Type B pancreatic cell (in vitro differentiated cells): Measurements from ENCODE around the gene POU6F2. TPM values are rescaled to one million over a fixed set of nuclear protein-coding genes. Genes with fewer than 3 reads are reported as not detected.

Experiments
- DNase-seq: peaks from one replicate; pipeline ENCODE4 v3.0.0; 2021; ENCODE audit warnings: mixed read lengths; ENCODE audit not compliant: unreplicated experiment; ENCODE audit errors: extremely low spot score
- H3K27ac Mint-ChIP-seq: 2 replicates; pipeline ENCODE4 v1.8.0; 2021; ENCODE audit warnings: mild to moderate bottlenecking, mixed read lengths
- H3K27me3 Mint-ChIP-seq: 2 replicates; pipeline ENCODE4 v1.8.0; 2021; ENCODE audit warnings: mixed read lengths
- H3K36me3 Mint-ChIP-seq: 2 replicates; pipeline ENCODE4 v1.8.0; 2021; ENCODE audit warnings: mixed read lengths
- H3K4me1 Mint-ChIP-seq: one replicate; pipeline ENCODE4 v1.8.0; 2021; ENCODE audit warnings: mixed read lengths; ENCODE audit not compliant: unreplicated experiment
- H3K4me3 Mint-ChIP-seq: 2 replicates; pipeline ENCODE4 v1.8.0; 2021; ENCODE audit warnings: mild to moderate bottlenecking, mixed read lengths
- H3K9me3 Mint-ChIP-seq: 2 replicates; pipeline ENCODE4 v1.8.0; 2021; ENCODE audit warnings: mixed read lengths
- CTCF ChIP-seq: fragments of 200-600 bp; sonication (generic); conservative IDR thresholded peaks from 2 replicates; pipeline ENCODE4 v1.5.0; 2021; ENCODE audit warnings: antibody characterized with exemption, mild to moderate bottlenecking
- total RNA-seq: library from RNA; stranded (reverse); gene quantifications from 2 replicates; pipeline ENCODE4 v1.2.1, GENCODE V29; 2021; ENCODE audit warnings: low replicate concordance

POU6F2 gene
- total RNA-seq, 1 donor from 2014 or later: 1.4 TPM

GRCh38 chr7:39333701-39334100, 356.0 kb downstream of the POU6F2 start:
- no peak for DNase-seq
- TF ChIP-seq CTCF: no peak

GRCh38 chr7:39336442-39336841, 358.7 kb downstream of the POU6F2 start:
- no peak for TF ChIP-seq CTCF
- H3K4me1 Mint-ChIP-seq: peaks cover 4% of the 10 kb centered on the region
- H3K36me3 Mint-ChIP-seq: no peaks in the 10 kb centered on the region
- H3K27me3 Mint-ChIP-seq: peaks cover 17% of the 10 kb centered on the region
- no peak overlapping the region for H3K4me3 Mint-ChIP-seq
- no peak overlapping the region for H3K27ac Mint-ChIP-seq
- H3K9me3 Mint-ChIP-seq: no peaks in the 10 kb centered on the region
- DNase-seq: no peak

More at GRCh38 chr7:39333701-39334100, 356.0 kb downstream of the POU6F2 start:
- Mint-ChIP-seq H3K4me1 (peaks cover 4% of the 10 kb centered on the region), H3K4me3 (no peak overlapping the region), H3K27me3 (peaks cover 11% of the 10 kb centered on the region), H3K9me3 (no peaks in the 10 kb centered on the region), H3K36me3 (no peaks in the 10 kb centered on the region), H3K27ac (no peak overlapping the region)

GRCh38 chr7:39338716-39339115, 361.0 kb downstream of the POU6F2 start:
- H3K27ac Mint-ChIP-seq: no peak overlapping the region
- no peak for DNase-seq
- H3K4me1 Mint-ChIP-seq: no peaks in the 10 kb centered on the region
- H3K9me3 Mint-ChIP-seq: no peaks in the 10 kb centered on the region
- no peak for TF ChIP-seq CTCF
- no peak overlapping the region for H3K4me3 Mint-ChIP-seq
- H3K36me3 Mint-ChIP-seq: no peaks in the 10 kb centered on the region
- H3K27me3 Mint-ChIP-seq: peaks cover 18% of the 10 kb centered on the region

GRCh38 chr7:39339591-39339990, 361.9 kb downstream of the POU6F2 start:
- no peaks in the 10 kb centered on the region for H3K36me3 Mint-ChIP-seq
- DNase-seq: no peak
- no peaks in the 10 kb centered on the region for H3K9me3 Mint-ChIP-seq
- H3K4me1 Mint-ChIP-seq: no peaks in the 10 kb centered on the region
- no peak overlapping the region for H3K4me3 Mint-ChIP-seq
- TF ChIP-seq CTCF: no peak
- H3K27ac Mint-ChIP-seq: no peak overlapping the region
- peaks cover 24% of the 10 kb centered on the region for H3K27me3 Mint-ChIP-seq

- no peaks in the 10 kb centered on the region for H3K4me1 Mint-ChIP-seq
- no peaks in the 10 kb centered on the region for H3K9me3 Mint-ChIP-seq
- H3K4me3 Mint-ChIP-seq: no peak overlapping the region
- no peak for DNase-seq
- H3K27ac Mint-ChIP-seq: no peak overlapping the region
- no peaks in the 10 kb centered on the region for H3K36me3 Mint-ChIP-seq
- peaks cover 22% of the 10 kb centered on the region for H3K27me3 Mint-ChIP-seq
- TF ChIP-seq CTCF: no peak
These were observed 363.4 kb downstream of the POU6F2 start for GRCh38 chr7:39341083-39341482.

GRCh38 chr7:39342763-39343162, 365.1 kb downstream of the POU6F2 start:
- H3K36me3 Mint-ChIP-seq: no peaks in the 10 kb centered on the region
- H3K4me3 Mint-ChIP-seq: no peak overlapping the region
- no peaks in the 10 kb centered on the region for H3K4me1 Mint-ChIP-seq
- peaks cover 28% of the 10 kb centered on the region for H3K27me3 Mint-ChIP-seq
- DNase-seq: no peak
- TF ChIP-seq CTCF: no peak
- no peak overlapping the region for H3K27ac Mint-ChIP-seq
- H3K9me3 Mint-ChIP-seq: no peaks in the 10 kb centered on the region
